ENCODE results near the gene PRDM15.

- TF ChIP-seq, protein P1, sequence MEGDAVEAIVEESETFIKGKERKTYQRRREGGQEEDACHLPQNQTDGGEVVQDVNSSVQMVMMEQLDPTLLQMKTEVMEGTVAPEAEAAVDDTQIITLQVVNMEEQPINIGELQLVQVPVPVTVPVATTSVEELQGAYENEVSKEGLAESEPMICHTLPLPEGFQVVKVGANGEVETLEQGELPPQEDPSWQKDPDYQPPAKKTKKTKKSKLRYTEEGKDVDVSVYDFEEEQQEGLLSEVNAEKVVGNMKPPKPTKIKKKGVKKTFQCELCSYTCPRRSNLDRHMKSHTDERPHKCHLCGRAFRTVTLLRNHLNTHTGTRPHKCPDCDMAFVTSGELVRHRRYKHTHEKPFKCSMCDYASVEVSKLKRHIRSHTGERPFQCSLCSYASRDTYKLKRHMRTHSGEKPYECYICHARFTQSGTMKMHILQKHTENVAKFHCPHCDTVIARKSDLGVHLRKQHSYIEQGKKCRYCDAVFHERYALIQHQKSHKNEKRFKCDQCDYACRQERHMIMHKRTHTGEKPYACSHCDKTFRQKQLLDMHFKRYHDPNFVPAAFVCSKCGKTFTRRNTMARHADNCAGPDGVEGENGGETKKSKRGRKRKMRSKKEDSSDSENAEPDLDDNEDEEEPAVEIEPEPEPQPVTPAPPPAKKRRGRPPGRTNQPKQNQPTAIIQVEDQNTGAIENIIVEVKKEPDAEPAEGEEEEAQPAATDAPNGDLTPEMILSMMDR (conservative IDR thresholded peaks at IDR 0.05; ENCODE audit: low read depth, low read length): peak; percentile 89
- TF ChIP-seq EZH2 (IDR thresholded peaks at IDR 0.05; ENCODE audit: borderline replicate concordance, low read depth, low read length, poor library complexity, severe bottlenecking): no peak
These were observed 101.0 kb downstream of the PRDM15 start for GRCh38 chr21:41777951-41778815.

Measured in A673 (cell line).